HG03103 (cell line): ENCODE data around the gene ACOX1.
A peak's percentile ranks its signal among the peaks of the same experiment; 100 is the strongest.

ENCODE experiments used
- ATAC-seq: cut with Tn5 transposase; IDR thresholded peaks from one replicate; pipeline ENCODE4 v1.9.1; 2021; ENCODE audit warnings: low read depth; ENCODE audit not compliant: unreplicated experiment

Gene ACOX1

GRCh38 chr17:75978938-75979704, at the start of gene ACOX1, which contains the start of gene TEN1:
Gene ACOX1 (minus strand): TSS chr17:75979166. CDS start chr17:75979073, 93 bp downstream.
Gene TEN1 (plus strand): TSS chr17:75979240. CDS start chr17:75986193, 6,953 bp downstream.
- ATAC-seq, result peak; percentile 83

GRCh38 chr17:76027159-76027839, 48.3 kb upstream of the ACOX1 start, which contains the start of gene EVPL:
Gene EVPL (minus strand): TSS chr17:76027306. CDS start chr17:76027198, 108 bp downstream.
- no peak for ATAC-seq

- ATAC-seq, result no peak
These were observed 47.8 kb upstream of the ACOX1 start for GRCh38 chr17:76026714-76027158.

GRCh38 chr17:76025294-76025693, 46.3 kb upstream of the ACOX1 start:
- no peak for ATAC-seq

- ATAC-seq, result no peak
These were observed 45.4 kb upstream of the ACOX1 start for GRCh38 chr17:76024353-76024752.

- ATAC-seq, result no peak
These were observed 44.9 kb upstream of the ACOX1 start for GRCh38 chr17:76023900-76024237.

- ATAC-seq, result no peak
These were observed 44.3 kb upstream of the ACOX1 start for GRCh38 chr17:76022973-76023899.

GRCh38 chr17:76022285-76022684, 43.3 kb upstream of the ACOX1 start:
- no peak for ATAC-seq

GRCh38 chr17:76019833-76020467, 41.0 kb upstream of the ACOX1 start:
- no peak for ATAC-seq

- no peak for ATAC-seq
These were observed 39.8 kb upstream of the ACOX1 start for GRCh38 chr17:76018801-76019200.

GRCh38 chr17:76018340-76018680, 39.3 kb upstream of the ACOX1 start:
- ATAC-seq, result no peak

GRCh38 chr17:76017481-76018339, 38.7 kb upstream of the ACOX1 start:
- no peak for ATAC-seq

GRCh38 chr17:76014925-76015261, 35.9 kb upstream of the ACOX1 start:
- no peak for ATAC-seq

GRCh38 chr17:76014100-76014924, 35.3 kb upstream of the ACOX1 start:
- no peak for ATAC-seq

- no peak for ATAC-seq
These were observed 34.5 kb upstream of the ACOX1 start for GRCh38 chr17:76013377-76013932.

- ATAC-seq, result no peak
These were observed 33.0 kb upstream of the ACOX1 start for GRCh38 chr17:76011951-76012350.

- ATAC-seq, result no peak
These were observed 31.1 kb upstream of the ACOX1 start for GRCh38 chr17:76009969-76010661.

GRCh38 chr17:76009447-76009846, 30.5 kb upstream of the ACOX1 start:
- ATAC-seq, result no peak
